Measurements from ENCODE around the gene COMMD1. TPM values are rescaled to one million over a fixed set of nuclear protein-coding genes. Genes with fewer than 3 reads are reported as not detected.
A peak's percentile ranks its signal among the peaks of the same experiment; 100 is the strongest.
"Not testable (repeated sequence)": the region's sequence is repeated elsewhere in the genome, so short reads cannot be mapped to it uniquely, and the experiment has no call there.

COMMD1 gene
- total and polyA plus RNA-seq, 5 donors, result 45.3 to 92.4 (median 56.8) TPM

DNA sequence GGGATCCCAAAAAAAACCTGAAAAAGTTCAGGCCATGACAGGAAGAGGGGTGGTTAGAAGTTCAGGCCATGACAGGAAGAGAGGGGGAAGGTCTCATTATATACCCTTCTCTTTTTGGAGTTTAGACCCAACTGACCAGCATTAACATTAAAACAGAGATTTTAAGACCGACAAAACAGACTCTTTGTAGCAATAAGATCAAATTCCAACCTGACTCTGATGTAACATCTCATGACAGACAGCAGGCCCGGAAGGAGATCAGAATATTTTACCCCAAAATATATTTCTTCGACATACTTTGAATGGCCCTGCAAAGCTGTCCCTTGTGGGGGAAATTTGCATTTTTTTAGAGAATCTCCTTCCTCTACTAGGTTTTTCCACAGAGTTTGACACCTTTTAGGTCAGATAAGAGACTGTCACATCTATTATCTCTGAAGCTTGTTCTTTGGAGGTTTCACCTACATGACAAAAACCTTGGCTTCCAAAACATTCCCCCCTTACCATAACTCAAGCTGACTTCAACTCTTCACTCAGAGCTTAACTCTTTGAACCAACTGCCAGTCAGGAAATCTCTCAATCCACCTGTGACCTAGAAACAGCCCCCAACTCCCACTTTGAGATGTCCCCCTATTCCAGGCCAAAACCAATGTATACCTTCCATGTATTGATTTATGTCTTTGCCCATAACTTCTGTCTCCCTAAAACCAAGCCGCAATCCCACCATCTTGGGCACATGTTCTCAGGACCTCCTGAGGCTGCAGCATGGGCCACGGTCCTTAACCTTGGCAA is 239.4 kb downstream of the COMMD1 start:
- no peaks in the 10 kb centered on the region for H3K9me3 ChIP-seq (ENCODE audit: control insufficient read depth, low read length)
- H3K27ac ChIP-seq (ENCODE audit: low read length), result no peak overlapping the region
- 96% methylated on average over 5 of the region's 5 CpGs for WGBS
- ATAC-seq (no peak), DNase-seq (no peak)
- intact Hi-C loops (cut with DNase I), result no loop called here
- H3K27me3 ChIP-seq (ENCODE audit: control insufficient read depth, insufficient read depth), result no peaks in the 10 kb centered on the region
- H3K4me3 ChIP-seq (ENCODE audit: low read length), result no peak overlapping the region
- no peaks in the 10 kb centered on the region for H3K4me1 ChIP-seq (ENCODE audit: control insufficient read depth, insufficient read depth, low read length)

DNA sequence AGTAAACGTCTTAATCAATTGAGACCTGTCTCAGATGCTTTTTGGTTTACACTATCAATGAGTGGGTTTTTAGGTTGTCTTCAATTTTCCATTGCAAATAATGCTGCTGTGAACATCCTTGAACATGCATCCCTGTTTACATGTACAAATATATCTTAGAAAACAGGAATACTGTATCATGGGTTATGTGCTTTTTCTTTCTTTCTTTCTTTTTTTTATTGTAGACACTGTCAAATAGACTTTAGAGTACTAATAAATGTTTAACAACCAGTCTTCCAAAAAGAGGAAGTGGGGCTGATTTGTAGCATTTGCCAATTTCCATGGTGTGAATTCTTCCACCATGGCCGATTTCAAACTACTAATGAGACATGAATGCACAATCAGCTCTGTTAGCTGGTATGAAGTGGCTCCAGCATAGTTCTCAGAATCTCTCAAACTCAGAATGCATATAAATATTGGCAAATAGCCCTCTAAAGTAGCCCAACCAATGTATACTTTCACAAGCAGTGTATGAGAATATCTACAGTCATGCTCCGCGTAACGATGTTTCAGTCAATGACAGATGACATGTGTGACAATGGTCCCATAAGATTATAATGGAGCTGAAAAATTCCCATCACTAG is 240.1 kb downstream of the COMMD1 start:
- DNase-seq (no peak), ATAC-seq (no peak)
- no peaks in the 10 kb centered on the region for H3K4me1 ChIP-seq (ENCODE audit: control insufficient read depth, insufficient read depth, low read length)
- intact Hi-C loops (cut with DNase I), result no loop called here
- H3K27me3 ChIP-seq (ENCODE audit: control insufficient read depth, insufficient read depth), result no peaks in the 10 kb centered on the region
- 81% methylated on average over 5 of the region's 5 CpGs for WGBS
- H3K27ac ChIP-seq (ENCODE audit: low read length), result no peak overlapping the region
- H3K4me3 ChIP-seq (ENCODE audit: low read length), result no peak overlapping the region
- H3K9me3 ChIP-seq (ENCODE audit: control insufficient read depth, low read length), result no peaks in the 10 kb centered on the region

DNA sequence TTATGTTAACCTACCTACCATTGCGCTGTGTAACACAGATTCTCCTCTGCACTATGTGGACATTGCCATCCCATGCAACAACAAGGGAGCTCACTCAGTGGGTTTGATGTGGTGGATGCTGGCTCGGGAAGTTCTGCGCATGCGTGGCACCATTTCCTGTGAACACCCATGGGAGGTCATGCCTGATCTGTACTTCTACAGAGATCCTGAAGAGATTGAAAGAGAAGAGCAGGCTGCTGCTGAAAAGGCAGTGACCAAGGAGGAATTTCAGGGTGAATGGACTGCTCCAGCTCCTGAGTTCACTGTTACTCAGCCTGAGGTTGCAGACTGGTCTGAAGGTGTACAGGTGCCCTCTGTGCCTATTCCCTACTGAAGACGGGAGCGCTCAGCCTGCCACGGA is 241.3 kb downstream of the COMMD1 start:
- H3K27me3 ChIP-seq (ENCODE audit: control insufficient read depth, insufficient read depth); H3K9me3 ChIP-seq (ENCODE audit: control insufficient read depth, low read length); ATAC-seq; intact Hi-C loops (cut with DNase I); H3K27ac ChIP-seq (ENCODE audit: low read length); H3K4me3 ChIP-seq (ENCODE audit: low read length); H3K4me1 ChIP-seq (ENCODE audit: control insufficient read depth, insufficient read depth, low read length): not testable (repeated sequence)
- 90% methylated on average over 7 of the region's 7 CpGs for WGBS
- peak in 1 of 3 donors; percentile 68 for DNase-seq

DNA sequence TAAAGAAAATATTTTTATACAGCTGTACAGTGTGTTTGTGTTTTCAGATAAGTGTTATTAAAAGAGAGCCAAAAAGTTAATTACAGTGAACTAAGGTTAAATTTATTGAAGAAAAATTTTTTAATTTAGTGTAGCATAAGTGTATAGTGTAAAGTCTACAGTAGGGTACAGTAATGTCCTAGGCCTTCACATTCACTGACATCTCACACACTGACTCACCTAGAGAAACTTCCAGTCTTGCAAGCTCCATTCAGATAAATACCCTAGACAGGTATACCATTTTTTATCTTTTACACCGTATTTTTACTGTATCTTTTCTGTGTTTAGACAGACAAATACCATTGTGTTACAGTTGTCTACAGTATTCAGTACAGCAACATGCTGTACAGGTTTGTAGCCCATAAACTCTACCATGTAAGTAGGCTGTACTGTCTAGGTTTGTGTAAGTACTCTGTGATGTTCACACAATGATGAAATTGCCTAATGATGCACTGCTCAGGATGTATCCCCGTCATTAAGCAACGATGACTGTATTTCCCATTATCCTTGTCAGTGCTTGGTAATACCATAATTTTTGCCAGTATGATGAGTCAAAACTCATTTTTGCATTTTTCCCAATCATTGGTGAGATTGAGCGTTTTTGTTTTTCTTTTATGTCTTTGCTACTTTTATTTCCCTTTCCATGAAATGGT is 242.3 kb downstream of the COMMD1 start:
- WGBS, result 89% methylated on average over 4 of the region's 4 CpGs
- Histone ChIP-seq H3K4me1 (ENCODE audit: control insufficient read depth, insufficient read depth, low read length) (peaks cover 7% of the 10 kb centered on the region), H3K27me3 (ENCODE audit: control insufficient read depth, insufficient read depth) (no peaks in the 10 kb centered on the region), H3K4me3 (ENCODE audit: low read length) (no peak overlapping the region), H3K9me3 (ENCODE audit: control insufficient read depth, low read length) (no peaks in the 10 kb centered on the region), H3K27ac (ENCODE audit: low read length) (no peak overlapping the region)
- ATAC-seq (no peak), DNase-seq (no peak)
- intact Hi-C loops (cut with DNase I), result no loop called here

DNA sequence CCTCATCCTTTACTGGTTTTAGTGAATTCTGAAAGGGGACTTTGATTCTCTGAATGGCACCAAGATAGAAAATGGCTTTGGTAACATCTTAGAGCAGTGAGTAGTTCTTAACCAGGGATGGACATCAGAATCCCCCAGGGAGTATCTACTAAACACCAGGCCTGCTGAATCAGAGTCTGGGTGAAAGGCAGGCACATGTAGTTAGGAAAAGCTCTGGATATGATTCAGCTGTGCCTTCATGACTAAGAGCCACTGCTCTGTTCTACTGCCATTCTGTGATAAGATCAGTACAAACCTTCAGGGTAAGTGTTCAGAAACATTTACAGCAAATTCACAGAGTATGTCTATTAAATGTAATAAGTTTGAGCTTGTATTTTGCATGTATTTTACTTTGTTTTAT is 244.2 kb downstream of the COMMD1 start:
- DNase-seq (no peak), ATAC-seq (peak; percentile 56 to 74)
- intact Hi-C loops (cut with DNase I), result no loop called here
- peaks cover 7% of the 10 kb centered on the region for H3K4me1 ChIP-seq (ENCODE audit: control insufficient read depth, insufficient read depth, low read length)
- no peak overlapping the region for H3K27ac ChIP-seq (ENCODE audit: low read length)
- no peak overlapping the region for H3K4me3 ChIP-seq (ENCODE audit: low read length)
- no peaks in the 10 kb centered on the region for H3K9me3 ChIP-seq (ENCODE audit: control insufficient read depth, low read length)
- no peaks in the 10 kb centered on the region for H3K27me3 ChIP-seq (ENCODE audit: control insufficient read depth, insufficient read depth)

DNA sequence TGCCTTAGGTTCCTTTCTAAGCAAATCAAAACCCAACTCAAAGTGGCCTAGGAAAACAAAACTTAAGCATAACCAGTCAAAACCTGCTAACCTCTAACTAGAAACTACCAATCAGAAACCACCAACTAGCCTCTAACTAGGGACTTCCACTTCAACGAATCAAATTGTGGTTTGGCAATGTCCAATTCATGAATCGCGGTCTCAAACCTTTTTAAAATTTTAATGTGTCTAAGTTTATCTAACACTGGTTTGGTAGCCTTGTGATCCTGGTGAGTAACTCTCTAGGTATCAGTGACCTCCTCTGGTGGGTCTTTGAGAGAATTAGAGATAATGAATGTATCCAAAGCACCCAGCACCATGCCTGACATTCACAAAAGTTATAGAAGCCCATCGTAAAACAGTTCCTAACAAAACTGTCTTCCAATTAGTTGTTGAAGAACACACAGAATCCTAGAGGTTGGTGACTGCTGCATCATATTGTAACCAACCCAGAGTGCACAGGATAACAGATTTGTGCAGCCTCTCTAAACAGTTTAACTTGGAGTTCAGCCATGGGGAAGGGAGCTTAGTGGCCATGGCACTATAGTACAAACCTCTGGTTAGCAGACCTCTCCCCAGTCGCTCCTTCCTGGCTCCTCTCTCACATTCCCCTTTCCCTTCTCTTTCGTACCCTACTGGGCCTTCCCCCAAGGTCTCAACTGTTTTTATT is 245.3 kb downstream of the COMMD1 start:
- intact Hi-C loops (cut with DNase I), result no loop called here
- Histone ChIP-seq H3K4me3 (ENCODE audit: low read length) (no peak overlapping the region), H3K27me3 (ENCODE audit: control insufficient read depth, insufficient read depth) (no peaks in the 10 kb centered on the region), H3K27ac (ENCODE audit: low read length) (peak overlapping the region; percentile 95), H3K9me3 (ENCODE audit: control insufficient read depth, low read length) (no peaks in the 10 kb centered on the region), H3K4me1 (ENCODE audit: control insufficient read depth, insufficient read depth, low read length) (peaks cover 7% of the 10 kb centered on the region)
- DNase-seq, result no peak
- 79% methylated on average over 6 of the region's 6 CpGs for WGBS
- peak; percentile 54 to 61 for ATAC-seq

DNA sequence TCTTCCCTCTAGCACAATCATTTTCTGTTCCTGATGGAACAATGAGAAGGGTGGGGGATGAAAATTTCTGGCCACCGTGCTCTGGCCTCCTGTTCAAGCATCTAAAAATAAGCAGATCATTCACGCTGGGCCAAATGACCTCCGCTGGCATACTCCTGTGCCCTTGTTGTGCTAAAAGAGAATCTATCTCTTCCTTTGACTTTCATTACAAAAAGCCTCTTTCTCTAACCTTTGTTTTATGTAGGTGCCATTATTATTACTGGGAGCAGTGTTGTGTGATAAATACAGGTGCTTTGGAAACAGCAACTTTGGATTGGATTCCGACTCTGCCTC is 245.8 kb downstream of the COMMD1 start:
- peak; percentile 69 to 78 for ATAC-seq
- DNase-seq, result no peak
- WGBS, result 67% methylated on average over 4 of the region's 4 CpGs
- intact Hi-C loops (cut with DNase I), result no loop called here
- peaks cover 7% of the 10 kb centered on the region for H3K4me1 ChIP-seq (ENCODE audit: control insufficient read depth, insufficient read depth, low read length)
- no peaks in the 10 kb centered on the region for H3K27me3 ChIP-seq (ENCODE audit: control insufficient read depth, insufficient read depth)
- peak overlapping the region; percentile 95 for H3K27ac ChIP-seq (ENCODE audit: low read length)
- no peaks in the 10 kb centered on the region for H3K9me3 ChIP-seq (ENCODE audit: control insufficient read depth, low read length)
- H3K4me3 ChIP-seq (ENCODE audit: low read length), result no peak overlapping the region

DNA sequence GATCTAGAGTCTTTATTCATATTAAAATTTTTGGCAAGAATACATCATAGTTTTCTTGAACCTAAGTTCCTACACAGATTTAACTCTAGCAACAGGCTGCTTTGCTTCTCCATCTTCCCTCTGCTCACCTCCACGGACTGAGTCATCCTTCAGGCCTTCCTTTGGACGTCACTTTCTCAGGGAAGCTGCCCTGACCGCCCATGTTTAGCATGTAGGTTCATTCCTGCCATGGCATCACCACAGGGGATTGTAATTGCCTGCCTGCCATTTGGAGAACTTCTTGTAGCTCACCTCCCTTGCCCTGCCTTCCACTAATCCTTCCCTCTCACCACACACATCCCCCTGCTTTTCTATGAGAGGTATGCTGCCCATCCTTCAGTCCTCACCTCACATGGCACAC is 246.5 kb downstream of the COMMD1 start:
- DNase-seq, result no peak
- intact Hi-C loops (cut with DNase I), result no loop called here
- H3K27ac ChIP-seq (ENCODE audit: low read length), result peak overlapping the region; percentile 84

DNA sequence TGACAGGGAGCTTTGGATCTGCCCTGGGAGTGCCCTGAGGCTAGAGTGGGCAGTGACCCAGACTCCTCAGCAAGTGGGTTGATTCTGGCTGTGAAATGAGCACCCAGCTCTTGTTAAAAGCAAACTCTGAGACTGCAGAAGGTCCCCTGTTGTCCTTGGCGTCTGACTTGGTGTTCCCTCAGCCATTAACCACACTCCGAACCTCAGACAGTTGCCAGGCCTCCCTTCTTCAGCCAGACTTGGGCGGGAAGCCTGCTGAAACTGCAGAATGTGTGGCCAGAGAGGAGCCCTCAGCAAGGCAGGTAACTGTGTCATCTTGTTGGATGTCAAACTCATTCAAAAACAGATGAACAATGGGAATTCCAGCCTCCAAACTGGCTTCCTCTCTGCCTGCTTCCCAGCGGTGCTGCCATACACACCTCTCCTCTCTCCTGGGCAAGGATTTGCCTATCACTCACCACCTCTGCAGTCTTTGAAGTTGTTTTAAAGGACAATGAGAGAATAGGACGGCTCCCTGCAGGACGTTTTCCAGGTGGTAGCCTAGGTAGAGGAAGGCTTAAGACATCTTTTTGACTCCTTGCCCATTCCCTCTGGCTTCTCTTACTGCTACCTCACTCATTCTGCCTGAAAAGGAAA is 251.5 kb downstream of the COMMD1 start:
- DNase-seq, result no peak
- Histone ChIP-seq H3K27me3 (ENCODE audit: control insufficient read depth, insufficient read depth) (no peaks in the 10 kb centered on the region), H3K27ac (ENCODE audit: low read length) (no peak overlapping the region), H3K4me3 (ENCODE audit: low read length) (no peak overlapping the region), H3K9me3 (ENCODE audit: control insufficient read depth, low read length) (no peaks in the 10 kb centered on the region), H3K4me1 (ENCODE audit: control insufficient read depth, insufficient read depth, low read length) (peaks cover 11% of the 10 kb centered on the region)
- ATAC-seq, result no peak
- WGBS, result 56% methylated on average over 6 of the region's 6 CpGs
- intact Hi-C loops (cut with DNase I), result no loop called here

More for the DNA sequence above, 246.5 kb downstream of the COMMD1 start:
- H3K9me3 ChIP-seq (ENCODE audit: control insufficient read depth, low read length), result no peaks in the 10 kb centered on the region
- H3K4me1 ChIP-seq (ENCODE audit: control insufficient read depth, insufficient read depth, low read length), result peaks cover 9% of the 10 kb centered on the region
- no peak overlapping the region for H3K4me3 ChIP-seq (ENCODE audit: low read length)
- H3K27me3 ChIP-seq (ENCODE audit: control insufficient read depth, insufficient read depth), result no peaks in the 10 kb centered on the region
- 90% methylated on average over 3 of the region's 3 CpGs for WGBS
- no peak for ATAC-seq

DNA sequence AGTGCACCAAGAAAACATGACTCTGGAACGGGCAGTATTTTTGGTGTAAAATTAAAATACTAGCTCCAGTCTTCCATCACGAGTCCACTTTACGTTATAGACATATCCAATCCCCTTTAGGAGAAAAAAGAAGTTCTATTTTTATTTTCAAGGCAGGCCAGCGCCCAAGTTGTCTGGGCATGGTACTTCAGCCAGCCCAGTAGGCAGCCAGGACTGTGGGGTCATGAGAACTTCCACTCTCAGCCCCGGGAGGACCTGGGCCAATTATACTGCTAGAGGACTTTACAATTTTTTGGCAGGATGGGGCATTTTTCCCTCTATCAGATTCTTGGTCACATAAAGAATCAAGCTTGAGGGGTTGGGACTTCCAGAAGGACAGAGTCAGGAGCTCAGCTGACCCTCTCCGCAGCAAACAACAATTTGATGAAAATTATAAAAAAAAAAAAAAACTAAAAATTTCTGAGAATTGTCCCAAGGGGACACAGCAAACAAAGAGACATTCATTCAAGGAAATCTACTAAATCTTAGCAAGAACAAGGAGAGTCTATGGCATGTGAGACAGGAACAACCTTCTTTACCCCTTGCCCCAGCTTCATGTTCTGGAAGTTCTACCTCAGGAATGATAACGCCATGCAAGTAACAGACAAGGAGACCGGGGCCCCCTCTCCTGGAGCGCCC is 253.1 kb downstream of the COMMD1 start:
- Histone ChIP-seq H3K4me3 (ENCODE audit: low read length) (no peak overlapping the region), H3K9me3 (ENCODE audit: control insufficient read depth, low read length) (no peaks in the 10 kb centered on the region), H3K27me3 (ENCODE audit: control insufficient read depth, insufficient read depth) (no peaks in the 10 kb centered on the region), H3K27ac (ENCODE audit: low read length) (no peak overlapping the region), H3K4me1 (ENCODE audit: control insufficient read depth, insufficient read depth, low read length) (peaks cover 8% of the 10 kb centered on the region)
- peak; percentile 53 to 67 for ATAC-seq
- DNase-seq, result peak in 1 of 3 donors; percentile 52
- intact Hi-C loops (cut with DNase I), result no loop called here
- 62% methylated on average over 9 of the region's 9 CpGs for WGBS

Measured in right cardiac atrium (tissue), 5 donors.